ENCODE results near the gene GOLGA5. TPM values are rescaled to one million over a fixed set of nuclear protein-coding genes. Genes with fewer than 3 reads are reported as not detected.

Gene GOLGA5
- total and polyA plus RNA-seq, 2 of the 8 experiments (the other 6 are each of a cell fraction or from before 2014, with no cell fraction given), result 13.0 to 25.4 TPM

- no peak for TF ChIP-seq ZNF274 (IDR thresholded peaks at IDR 0.05; ENCODE audit: borderline replicate concordance, extremely low read depth, low read length)
Measured at GRCh38 chr14:92860049-92860840, 66.1 kb downstream of the GOLGA5 start (continued).
